Activated naive CD8-positive, alpha-beta T cell treated with anti-CD3 and anti-CD28 coated beads for 36 hours (primary cell): Measurements from ENCODE around the gene SLC26A1. TPM values are rescaled to one million over a fixed set of nuclear protein-coding genes. Genes with fewer than 3 reads are reported as not detected.

Source experiments
- DNase-seq: peaks from one replicate; pipeline ENCODE4 v3.0.0; 2021
- H3K27ac Mint-ChIP-seq: one replicate; pipeline ENCODE4 v1.8.0; 2022; ENCODE audit warnings: mild to moderate bottlenecking, moderate library complexity, mixed read lengths
- H3K27me3 Mint-ChIP-seq: one replicate; pipeline ENCODE4 v1.8.0; 2022; ENCODE audit warnings: mild to moderate bottlenecking, mixed read lengths
- H3K36me3 Mint-ChIP-seq: one replicate; pipeline ENCODE4 v1.8.0; 2021; ENCODE audit warnings: mild to moderate bottlenecking, mixed read lengths
- H3K4me1 Mint-ChIP-seq: one replicate; pipeline ENCODE4 v1.8.0; 2021; ENCODE audit warnings: mixed read lengths
- H3K4me3 Mint-ChIP-seq: one replicate; pipeline ENCODE4 v1.8.0; 2022; ENCODE audit warnings: mild to moderate bottlenecking, moderate library complexity, mixed read lengths
- H3K9me3 Mint-ChIP-seq: one replicate; pipeline ENCODE4 v1.8.0; 2022; ENCODE audit warnings: mixed read lengths
- total RNA-seq, 2 experiments: library from RNA; stranded (reverse); gene quantifications; one replicate each; pipeline ENCODE4 v1.2.3, GENCODE V29; 2021

The SLC26A1 gene
- total RNA-seq, 2 experiments from 2014 or later, result 0.20 to 0.21 TPM

DNA sequence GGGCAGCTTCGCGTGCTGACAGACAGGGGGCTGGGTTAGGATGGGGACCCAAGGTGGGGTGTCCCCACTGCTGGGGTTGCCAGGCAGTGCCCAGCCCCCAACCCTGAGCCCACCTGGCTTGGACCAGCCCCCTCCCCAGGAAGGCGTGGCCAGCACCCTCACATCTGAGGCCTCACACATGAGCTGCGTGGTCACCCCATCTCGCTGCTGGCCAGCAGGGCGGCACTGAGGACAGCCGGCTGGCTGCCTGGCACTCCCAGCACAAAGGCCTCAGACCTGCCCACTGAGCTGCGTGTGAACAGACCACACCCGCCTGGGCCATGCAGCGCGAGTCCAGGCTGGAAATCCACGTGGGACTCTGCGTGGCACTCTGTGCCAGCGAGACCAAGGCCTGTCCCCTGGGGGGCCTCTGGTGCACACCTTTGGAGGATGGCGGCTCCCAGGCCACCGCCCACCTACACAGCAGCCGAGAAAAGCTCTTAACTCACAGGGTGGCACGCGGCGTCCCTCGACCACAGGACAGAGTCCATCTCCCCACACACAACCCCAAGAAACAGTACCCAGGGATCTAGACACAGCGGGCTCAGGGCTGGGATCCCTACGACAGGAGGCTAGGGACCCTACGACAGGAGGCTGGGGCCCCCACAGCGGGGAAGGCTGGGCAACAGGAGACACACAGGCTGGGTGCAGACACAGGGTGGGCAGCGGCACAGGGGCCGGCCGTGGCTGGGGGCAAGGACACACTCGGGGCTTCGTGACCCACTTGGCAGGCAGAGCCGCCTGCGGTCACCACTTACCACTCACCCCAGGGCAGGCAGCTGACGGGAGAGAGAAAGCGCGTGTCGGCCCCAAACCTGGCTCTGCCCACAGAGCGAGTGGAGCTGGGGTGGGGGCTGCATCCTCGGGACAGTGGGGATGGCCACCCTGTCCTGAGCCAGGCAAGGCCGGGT, 29.7 kb downstream of the SLC26A1 start:
- Mint-ChIP-seq H3K27me3 (no peaks in the 10 kb centered on the region), H3K9me3 (no peaks in the 10 kb centered on the region), H3K4me3 (no peak overlapping the region), H3K4me1 (no peaks in the 10 kb centered on the region), H3K36me3 (peaks cover 3% of the 10 kb centered on the region), H3K27ac (no peak overlapping the region)
- DNase-seq, result no peak

DNA sequence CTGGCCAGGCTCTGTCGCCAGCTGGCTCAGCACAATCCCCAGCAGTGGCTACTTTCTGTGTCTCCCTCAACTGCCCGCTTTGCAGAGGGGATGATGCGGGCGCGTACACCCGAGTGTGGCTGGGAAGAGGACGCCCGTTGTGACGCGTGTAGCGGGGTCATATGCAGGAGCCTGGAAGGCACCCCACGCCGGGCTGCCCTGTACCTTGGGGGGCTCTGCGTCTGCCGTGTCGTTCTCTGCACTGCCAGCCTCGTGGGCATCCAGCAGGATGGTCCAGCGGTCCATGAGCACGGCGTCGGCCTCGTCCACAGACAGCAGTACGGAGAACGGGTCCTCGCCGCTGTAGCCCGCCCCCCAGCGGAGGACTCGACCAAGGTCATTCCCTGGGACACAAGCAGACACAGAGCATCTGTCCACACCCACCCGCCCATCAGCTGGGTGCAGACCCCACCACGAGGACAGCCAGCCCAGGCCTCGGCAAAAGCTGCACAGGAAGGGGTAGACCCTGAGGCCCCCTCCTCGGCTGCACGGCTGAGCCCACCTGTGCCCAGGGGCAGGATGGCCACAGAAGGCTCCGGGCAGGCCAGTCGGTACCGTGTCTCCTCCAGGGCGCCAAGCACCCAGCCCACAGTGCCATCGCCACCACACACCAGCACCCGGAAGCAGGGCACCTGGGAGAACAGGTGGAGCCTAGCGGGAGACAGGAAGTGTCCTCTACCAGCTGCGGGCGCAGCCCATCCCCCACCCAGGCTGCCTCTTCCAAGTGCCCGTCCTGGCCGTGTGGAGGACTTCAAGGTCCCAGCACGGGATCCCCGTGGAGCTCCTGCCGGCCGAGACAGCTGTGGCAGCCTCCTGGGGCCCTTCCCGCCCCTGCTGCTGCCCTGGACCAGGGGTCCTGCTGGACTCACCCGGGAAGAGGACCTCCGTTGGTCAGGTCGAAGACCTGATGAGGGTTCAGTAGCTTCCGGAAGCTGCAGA, 30.7 kb downstream of the SLC26A1 start:
- no peaks in the 10 kb centered on the region for H3K27me3 Mint-ChIP-seq
- no peak for DNase-seq
- no peak overlapping the region for H3K27ac Mint-ChIP-seq
- no peak overlapping the region for H3K4me3 Mint-ChIP-seq
- H3K9me3 Mint-ChIP-seq, result no peaks in the 10 kb centered on the region
- H3K36me3 Mint-ChIP-seq, result peaks cover 4% of the 10 kb centered on the region
- no peaks in the 10 kb centered on the region for H3K4me1 Mint-ChIP-seq

DNA sequence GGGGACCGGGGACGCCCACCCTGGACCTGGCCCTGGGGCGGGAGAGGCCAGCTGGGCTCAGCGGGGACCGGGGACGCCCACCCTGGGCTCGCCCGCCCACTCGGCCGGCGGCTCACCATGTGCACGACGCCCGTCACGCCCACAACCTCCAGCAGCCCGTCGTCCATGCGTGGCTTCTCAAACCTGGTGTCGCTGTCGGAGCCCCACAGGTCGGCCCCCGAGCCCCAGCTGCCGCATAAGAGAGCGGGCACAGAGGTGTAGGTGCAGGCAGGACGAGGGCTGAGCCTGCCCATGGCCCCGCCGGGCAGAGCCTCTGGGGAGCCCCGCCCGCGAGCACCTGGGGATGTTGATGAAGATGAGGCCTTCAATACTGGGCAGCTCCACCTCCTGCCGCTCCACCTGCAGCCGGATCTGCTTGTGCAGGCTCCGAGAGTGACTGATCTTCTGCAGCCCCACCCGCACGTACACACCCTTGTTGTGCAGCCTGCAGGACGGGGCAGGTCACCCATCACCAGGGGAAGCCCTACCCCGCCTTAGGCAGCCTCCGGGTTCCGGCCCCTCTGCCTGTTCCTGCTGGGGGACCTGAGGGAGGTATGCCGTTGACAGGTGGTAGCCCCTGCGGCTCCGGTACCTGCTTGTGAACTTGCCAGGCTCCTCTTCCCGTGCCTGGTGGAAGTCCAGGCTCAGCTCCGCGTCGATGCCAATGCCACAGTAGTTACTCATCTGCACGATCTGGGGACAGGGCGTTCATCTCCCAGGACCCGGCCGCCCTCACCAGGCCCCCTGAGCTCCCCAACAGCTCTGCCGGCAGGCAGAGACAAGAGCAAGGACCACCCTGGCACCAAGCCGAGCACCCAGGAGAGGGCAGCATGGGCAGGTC, 31.6 kb downstream of the SLC26A1 start:
- Mint-ChIP-seq H3K27ac (no peak overlapping the region), H3K9me3 (no peaks in the 10 kb centered on the region), H3K27me3 (no peaks in the 10 kb centered on the region), H3K4me1 (no peaks in the 10 kb centered on the region), H3K36me3 (peaks cover 4% of the 10 kb centered on the region), H3K4me3 (no peak overlapping the region)
- DNase-seq, result no peak

DNA sequence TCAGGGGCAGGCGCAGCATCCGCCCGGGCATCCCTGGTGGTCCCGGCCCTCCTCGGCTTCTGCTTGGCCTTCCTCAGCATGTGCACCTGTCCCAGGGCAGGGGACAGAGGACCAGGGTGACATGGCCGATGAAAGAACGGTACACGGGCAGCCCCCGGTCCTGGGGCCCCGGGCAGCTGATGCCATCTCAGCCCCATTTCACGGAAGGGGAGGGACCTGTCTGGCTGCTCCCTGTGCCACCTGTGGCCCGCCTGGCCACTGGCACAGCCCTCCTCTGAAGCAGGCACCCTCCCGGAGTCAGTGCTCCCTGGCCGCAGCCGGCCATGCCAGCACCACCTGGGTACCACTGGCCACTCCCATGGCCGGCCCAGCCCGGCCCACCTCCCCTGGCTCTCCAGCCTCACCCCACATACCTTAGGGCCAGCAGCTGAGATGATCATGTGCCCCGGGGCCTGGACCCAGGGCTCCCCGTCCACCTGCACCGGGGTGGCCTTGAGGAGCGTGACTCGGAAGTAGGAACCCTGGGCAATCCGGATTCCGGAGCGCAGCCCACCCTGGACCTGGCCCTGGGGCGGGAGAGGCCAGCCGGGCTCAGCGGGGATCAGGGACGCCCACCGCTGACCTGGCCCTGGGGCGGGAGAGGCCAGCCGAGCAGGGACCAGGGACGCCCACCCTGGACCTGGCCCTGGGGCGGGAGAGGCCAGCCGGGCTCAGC, 32.4 kb downstream of the SLC26A1 start:
- peaks cover 4% of the 10 kb centered on the region for H3K36me3 Mint-ChIP-seq
- no peaks in the 10 kb centered on the region for H3K27me3 Mint-ChIP-seq
- H3K27ac Mint-ChIP-seq, result no peak overlapping the region
- no peak for DNase-seq
- no peaks in the 10 kb centered on the region for H3K4me1 Mint-ChIP-seq
- no peaks in the 10 kb centered on the region for H3K9me3 Mint-ChIP-seq
- H3K4me3 Mint-ChIP-seq, result no peak overlapping the region

DNA sequence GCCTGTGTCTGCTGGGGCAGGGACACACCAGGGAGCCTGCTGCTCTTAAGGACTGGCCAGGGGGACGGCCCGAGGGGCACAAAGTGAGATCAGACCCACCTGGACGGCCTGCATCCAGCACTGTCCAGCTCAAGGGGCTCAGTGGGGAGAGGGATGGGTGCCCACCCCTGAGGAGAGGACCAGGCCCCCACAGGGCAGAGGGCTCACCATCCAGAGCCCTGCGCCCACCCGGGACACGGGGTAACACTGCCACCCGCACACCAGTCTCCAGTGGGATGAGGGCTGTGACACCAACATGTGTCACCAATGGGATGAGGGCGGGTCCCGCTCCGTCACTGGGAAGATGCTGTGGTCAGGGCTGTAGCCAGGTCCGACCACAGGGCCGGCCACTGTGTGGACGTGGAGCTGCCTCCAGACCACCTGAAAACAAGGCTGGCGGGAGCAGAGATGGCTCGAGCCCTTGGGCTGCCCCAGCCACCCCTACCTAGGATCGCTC, 33.0 kb downstream of the SLC26A1 start:
- Mint-ChIP-seq H3K4me3 (no peak overlapping the region), H3K9me3 (no peaks in the 10 kb centered on the region), H3K27ac (no peak overlapping the region), H3K36me3 (peaks cover 4% of the 10 kb centered on the region), H3K4me1 (no peaks in the 10 kb centered on the region), H3K27me3 (no peaks in the 10 kb centered on the region)
- DNase-seq, result no peak

DNA sequence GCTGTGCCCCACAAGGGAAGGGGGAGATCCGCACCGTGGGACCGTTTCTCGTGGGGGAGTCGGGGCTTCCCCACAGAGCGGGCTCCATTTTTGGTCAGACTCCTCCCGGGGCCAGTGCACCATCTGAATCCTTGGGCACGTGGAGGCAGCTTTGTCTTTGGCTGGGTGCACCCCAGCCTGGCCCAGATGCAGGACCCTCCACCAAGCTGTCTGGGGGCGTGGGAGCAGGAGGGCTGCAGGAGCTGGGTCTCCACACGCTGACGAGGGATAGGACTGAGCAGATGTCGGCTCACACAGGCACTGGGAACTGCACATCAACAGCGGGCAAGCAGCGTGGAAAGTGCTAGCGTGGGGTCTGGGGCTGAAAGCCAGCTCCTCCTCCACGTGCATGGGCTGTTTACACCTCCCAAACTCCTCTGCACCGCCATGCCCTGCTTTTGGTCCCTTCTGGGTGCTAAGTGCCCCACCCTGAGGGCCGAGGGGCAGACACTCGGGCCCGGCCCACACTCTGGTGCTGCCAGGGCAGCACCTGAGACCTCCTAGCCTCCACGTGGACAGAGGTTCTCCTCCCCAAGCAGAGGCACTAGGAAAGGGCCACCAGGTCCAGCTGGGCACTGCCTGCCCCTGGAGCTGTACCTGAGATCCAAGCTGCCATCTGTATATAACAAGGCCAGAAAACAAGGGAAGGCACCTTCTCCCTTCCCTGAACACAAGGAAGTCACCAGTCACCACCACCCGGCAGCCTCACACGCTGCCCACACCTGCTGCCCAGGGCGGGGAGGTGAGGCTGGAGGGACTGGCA, 33.7 kb downstream of the SLC26A1 start:
- Mint-ChIP-seq H3K27me3 (no peaks in the 10 kb centered on the region), H3K9me3 (no peaks in the 10 kb centered on the region), H3K4me3 (no peak overlapping the region), H3K4me1 (no peaks in the 10 kb centered on the region), H3K36me3 (peaks cover 4% of the 10 kb centered on the region), H3K27ac (no peak overlapping the region)
- DNase-seq, result no peak

DNA sequence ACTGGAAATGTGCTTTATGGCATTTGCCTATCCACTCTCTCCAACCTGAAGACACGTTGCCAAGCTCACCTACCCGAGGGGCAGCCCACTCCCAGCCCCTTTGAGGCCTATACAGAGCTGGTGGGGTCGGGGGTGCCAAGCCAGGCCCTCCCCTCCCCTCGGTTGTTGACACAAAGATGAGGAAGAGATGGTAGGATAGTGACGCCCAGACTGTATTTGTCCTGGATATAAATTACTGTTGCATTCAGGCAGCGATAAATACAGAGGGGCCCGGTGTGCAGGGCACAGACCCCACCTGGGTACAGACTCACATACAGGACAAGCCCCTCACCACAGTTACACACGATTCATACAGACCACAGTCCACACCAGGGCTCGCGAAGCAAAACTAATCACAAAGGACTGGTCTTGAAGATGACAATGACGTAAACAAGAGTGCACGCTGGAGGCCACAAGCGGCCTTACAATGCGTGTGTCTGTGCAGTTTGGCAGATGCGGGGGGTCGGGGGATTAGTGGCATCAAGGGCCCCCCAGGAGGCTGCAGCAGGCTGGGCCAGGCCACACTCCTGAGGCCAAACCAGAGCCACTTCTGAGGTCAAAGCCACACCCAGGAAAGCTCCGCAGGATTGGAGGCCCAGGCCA, 34.4 kb downstream of the SLC26A1 start:
- no peaks in the 10 kb centered on the region for H3K4me1 Mint-ChIP-seq
- H3K36me3 Mint-ChIP-seq, result peaks cover 4% of the 10 kb centered on the region
- no peaks in the 10 kb centered on the region for H3K9me3 Mint-ChIP-seq
- no peaks in the 10 kb centered on the region for H3K27me3 Mint-ChIP-seq
- H3K4me3 Mint-ChIP-seq, result no peak overlapping the region
- H3K27ac Mint-ChIP-seq, result no peak overlapping the region
- DNase-seq, result no peak

DNA sequence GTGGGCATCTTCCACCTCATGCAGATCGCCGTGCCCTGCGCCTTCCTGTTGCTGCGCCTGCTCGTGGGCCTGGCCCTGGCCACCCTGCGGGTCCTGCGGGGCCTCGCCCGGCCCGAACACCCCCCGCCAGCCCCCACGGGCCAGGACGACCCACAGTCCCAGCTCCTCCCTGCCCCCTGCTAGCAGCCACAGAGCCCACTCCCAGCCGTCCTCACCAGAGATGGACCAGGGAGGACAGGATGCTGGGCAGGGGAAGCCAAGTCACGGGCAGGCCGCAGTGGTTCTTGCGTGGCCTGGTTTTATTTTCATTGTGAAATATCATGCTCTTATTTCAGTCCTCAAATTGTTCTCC, 34.9 kb downstream of the SLC26A1 start:
- H3K4me3 Mint-ChIP-seq, result no peak overlapping the region

DNA sequence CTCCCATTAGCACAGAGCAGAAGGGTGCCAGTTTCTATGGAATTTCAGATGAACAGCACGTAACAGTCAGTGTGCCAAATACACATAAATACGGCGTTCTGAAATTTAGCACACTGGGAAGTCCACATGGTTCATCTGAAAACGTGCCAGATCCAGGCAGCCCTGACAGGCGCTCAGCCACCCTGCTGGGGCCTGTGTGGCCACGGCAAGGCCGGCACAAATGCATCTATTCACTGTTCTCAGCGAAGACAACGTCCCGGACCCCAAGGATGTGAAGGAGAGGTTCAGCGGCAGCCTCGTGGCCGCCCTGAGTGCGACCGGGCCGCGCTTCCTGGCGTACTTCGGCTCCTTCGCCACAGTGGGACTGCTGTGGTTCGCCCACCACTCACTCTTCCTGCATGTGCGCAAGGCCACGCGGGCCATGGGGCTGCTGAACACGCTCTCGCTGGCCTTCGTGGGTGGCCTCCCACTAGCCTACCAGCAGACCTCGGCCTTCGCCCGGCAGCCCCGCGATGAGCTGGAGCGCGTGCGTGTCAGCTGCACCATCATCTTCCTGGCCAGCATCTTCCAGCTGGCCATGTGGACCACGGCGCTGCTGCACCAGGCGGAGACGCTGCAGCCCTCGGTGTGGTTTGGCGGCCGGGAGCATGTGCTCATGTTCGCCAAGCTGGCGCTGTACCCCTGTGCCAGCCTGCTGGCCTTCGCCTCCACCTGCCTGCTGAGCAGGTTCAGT, 35.5 kb downstream of the SLC26A1 start:
- H3K27ac Mint-ChIP-seq, result no peak overlapping the region
- no peaks in the 10 kb centered on the region for H3K27me3 Mint-ChIP-seq
- H3K4me3 Mint-ChIP-seq, result no peak overlapping the region
- no peak for DNase-seq
- no peaks in the 10 kb centered on the region for H3K9me3 Mint-ChIP-seq
- H3K36me3 Mint-ChIP-seq, result peaks cover 4% of the 10 kb centered on the region
- no peaks in the 10 kb centered on the region for H3K4me1 Mint-ChIP-seq

More for the DNA sequence above, 34.9 kb downstream of the SLC26A1 start:
- peaks cover 4% of the 10 kb centered on the region for H3K36me3 Mint-ChIP-seq
- no peaks in the 10 kb centered on the region for H3K27me3 Mint-ChIP-seq
- H3K9me3 Mint-ChIP-seq, result no peaks in the 10 kb centered on the region
- DNase-seq, result no peak
- H3K27ac Mint-ChIP-seq, result no peak overlapping the region
- no peaks in the 10 kb centered on the region for H3K4me1 Mint-ChIP-seq

DNA sequence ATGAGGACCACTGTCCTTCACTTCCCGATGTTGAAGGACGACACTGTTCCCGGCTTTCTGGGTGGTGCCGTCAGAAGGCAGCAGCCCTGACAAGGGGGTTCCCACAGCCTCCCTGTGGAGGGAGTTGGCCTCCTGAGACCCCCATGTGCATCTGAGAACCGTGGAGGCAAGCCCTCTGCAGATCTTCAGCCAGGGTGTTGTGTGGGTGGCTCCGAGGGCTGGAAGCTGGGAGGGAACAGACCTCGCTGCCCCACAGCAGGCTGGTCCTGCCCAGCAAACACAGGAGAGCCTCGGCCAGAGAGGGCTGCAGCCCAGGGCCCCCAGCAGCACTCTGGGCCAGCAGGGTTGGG, 36.0 kb downstream of the SLC26A1 start:
- H3K27ac Mint-ChIP-seq, result no peak overlapping the region
- H3K27me3 Mint-ChIP-seq, result no peaks in the 10 kb centered on the region
- no peak for DNase-seq
- no peaks in the 10 kb centered on the region for H3K9me3 Mint-ChIP-seq
- no peaks in the 10 kb centered on the region for H3K4me1 Mint-ChIP-seq
- no peak overlapping the region for H3K4me3 Mint-ChIP-seq
- H3K36me3 Mint-ChIP-seq, result peaks cover 4% of the 10 kb centered on the region

DNA sequence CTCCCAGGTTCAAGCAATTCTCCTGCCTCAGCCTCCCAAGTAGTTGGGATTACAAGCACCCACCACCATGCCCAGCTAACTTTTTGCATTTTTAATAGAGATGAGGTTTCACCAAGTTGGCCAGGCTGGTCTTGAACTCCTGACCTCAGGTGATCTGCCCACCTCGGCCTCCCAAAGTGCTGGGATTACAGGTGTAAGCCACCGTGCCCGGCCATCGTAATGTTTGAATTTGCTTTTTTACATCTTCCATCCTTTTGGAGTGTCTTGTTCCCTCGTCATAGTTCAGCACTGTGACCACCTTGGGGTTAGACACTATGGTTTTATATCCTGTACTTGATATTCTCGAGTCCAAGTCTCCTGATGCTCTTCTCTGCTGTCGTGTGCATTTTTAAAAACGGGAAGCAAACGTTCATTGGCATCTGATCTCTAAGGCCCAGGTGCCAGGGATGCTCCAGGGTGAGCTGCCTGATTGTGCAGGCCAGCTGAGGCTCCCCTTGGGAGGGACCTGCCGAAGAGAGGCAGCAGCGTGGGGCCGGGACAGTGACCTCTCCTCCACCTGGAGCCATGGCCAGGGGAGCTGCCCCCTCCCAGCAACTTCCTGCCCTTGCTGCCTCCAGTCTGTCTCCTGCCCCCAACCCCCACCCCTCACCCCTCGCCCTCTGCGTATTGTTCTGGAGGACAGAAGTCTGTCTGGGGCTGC, 36.5 kb downstream of the SLC26A1 start:
- Mint-ChIP-seq H3K9me3 (no peaks in the 10 kb centered on the region), H3K4me1 (no peaks in the 10 kb centered on the region), H3K27ac (no peak overlapping the region), H3K36me3 (peaks cover 4% of the 10 kb centered on the region), H3K4me3 (no peak overlapping the region), H3K27me3 (no peaks in the 10 kb centered on the region)
- DNase-seq, result no peak

DNA sequence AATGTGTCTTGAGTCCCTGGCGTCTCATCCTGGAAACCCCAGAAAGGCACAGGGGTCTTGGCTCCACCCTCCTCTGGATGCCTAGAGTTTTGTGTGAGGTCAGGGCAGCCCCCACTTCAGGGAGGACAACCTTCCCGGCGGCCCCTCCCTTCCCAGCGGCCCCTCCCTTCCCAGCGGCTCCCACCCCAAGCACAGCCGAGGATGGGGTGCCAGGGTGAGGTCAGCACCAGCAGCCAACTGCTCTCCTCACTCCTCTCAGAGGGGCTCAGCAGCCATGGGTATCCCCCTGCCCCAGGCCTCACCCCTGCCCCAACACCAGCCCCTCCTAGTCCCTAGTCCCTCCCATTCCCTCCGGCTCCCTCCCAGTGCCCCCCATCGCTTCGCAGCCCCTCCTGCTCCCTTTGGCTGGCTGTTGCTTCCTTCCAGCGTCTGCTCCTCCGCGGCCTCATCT, 37.2 kb downstream of the SLC26A1 start:
- H3K9me3 Mint-ChIP-seq, result no peaks in the 10 kb centered on the region

More for the DNA sequence above, 37.2 kb downstream of the SLC26A1 start:
- DNase-seq, result no peak
- H3K36me3 Mint-ChIP-seq, result peaks cover 4% of the 10 kb centered on the region
- H3K4me3 Mint-ChIP-seq, result no peak overlapping the region
- no peaks in the 10 kb centered on the region for H3K4me1 Mint-ChIP-seq
- H3K27ac Mint-ChIP-seq, result no peak overlapping the region
- H3K27me3 Mint-ChIP-seq, result no peaks in the 10 kb centered on the region
